ENCODE measurements around the gene ETHE1.

DNA sequence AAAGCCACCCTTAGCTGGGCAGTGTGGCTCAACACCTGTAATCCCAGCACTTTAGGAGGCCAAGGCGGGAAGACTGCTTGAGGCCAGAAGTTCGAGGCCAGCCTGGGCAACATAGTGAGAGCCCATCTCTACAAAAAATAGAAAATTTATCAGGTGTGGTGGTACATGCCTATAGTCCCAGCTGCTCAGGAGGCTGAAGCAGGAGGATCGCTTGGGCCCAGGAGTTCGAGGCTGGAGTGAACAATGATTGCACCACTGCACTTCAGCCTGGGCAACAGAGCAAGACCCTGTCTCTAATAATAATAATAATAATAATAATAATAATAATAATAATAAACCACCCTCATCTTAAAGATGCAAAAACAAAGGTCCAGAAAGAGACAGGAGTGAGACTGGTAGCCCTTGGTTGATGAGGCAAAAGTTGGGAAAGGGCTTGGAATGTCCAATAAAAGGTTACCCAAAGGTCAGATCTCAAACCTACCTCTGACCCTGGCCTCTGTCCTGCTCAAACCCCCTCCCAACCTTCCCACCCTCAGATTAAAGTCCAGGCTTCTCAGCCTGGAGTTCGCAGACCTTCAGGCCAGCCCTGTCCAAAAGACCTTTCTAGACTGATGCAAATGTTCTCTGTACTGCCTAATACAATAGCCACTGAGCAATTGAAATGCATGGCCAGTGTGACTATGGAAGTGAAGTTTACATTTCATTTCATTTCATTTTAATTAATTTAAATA, 15.1 kb upstream of the ETHE1 start:
- TF ChIP-seq ZNF317 (CRISPR knock-in tag; IDR thresholded peaks at IDR 0.05; ENCODE audit: borderline replicate concordance, low read depth): no peak
- TF ChIP-seq, protein P1, sequence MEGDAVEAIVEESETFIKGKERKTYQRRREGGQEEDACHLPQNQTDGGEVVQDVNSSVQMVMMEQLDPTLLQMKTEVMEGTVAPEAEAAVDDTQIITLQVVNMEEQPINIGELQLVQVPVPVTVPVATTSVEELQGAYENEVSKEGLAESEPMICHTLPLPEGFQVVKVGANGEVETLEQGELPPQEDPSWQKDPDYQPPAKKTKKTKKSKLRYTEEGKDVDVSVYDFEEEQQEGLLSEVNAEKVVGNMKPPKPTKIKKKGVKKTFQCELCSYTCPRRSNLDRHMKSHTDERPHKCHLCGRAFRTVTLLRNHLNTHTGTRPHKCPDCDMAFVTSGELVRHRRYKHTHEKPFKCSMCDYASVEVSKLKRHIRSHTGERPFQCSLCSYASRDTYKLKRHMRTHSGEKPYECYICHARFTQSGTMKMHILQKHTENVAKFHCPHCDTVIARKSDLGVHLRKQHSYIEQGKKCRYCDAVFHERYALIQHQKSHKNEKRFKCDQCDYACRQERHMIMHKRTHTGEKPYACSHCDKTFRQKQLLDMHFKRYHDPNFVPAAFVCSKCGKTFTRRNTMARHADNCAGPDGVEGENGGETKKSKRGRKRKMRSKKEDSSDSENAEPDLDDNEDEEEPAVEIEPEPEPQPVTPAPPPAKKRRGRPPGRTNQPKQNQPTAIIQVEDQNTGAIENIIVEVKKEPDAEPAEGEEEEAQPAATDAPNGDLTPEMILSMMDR (IDR thresholded peaks at IDR 0.05): no peak
- TF ChIP-seq, protein P2, sequence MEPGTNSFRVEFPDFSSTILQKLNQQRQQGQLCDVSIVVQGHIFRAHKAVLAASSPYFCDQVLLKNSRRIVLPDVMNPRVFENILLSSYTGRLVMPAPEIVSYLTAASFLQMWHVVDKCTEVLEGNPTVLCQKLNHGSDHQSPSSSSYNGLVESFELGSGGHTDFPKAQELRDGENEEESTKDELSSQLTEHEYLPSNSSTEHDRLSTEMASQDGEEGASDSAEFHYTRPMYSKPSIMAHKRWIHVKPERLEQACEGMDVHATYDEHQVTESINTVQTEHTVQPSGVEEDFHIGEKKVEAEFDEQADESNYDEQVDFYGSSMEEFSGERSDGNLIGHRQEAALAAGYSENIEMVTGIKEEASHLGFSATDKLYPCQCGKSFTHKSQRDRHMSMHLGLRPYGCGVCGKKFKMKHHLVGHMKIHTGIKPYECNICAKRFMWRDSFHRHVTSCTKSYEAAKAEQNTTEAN (CRISPR knock-in tag; IDR thresholded peaks at IDR 0.05): no peak
- no peak for TF ChIP-seq GABPB1 (CRISPR knock-in tag; IDR thresholded peaks at IDR 0.05)
- 0 out of 2 replicates have a peak, but pooled peaks have one; percentile 57 for TF ChIP-seq ZNF121 (CRISPR knock-in tag; IDR thresholded peaks at IDR 0.05)
- TF ChIP-seq, protein P3, sequence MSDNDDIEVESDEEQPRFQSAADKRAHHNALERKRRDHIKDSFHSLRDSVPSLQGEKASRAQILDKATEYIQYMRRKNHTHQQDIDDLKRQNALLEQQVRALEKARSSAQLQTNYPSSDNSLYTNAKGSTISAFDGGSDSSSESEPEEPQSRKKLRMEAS (CRISPR knock-in tag; IDR thresholded peaks at IDR 0.05): no peak
- no peak for TF ChIP-seq ESRRA (CRISPR knock-in tag; IDR thresholded peaks at IDR 0.05; ENCODE audit: borderline replicate concordance)
- no peak for TF ChIP-seq TCF7 (CRISPR knock-in tag; IDR thresholded peaks at IDR 0.05; ENCODE audit: low read depth)
- TF ChIP-seq, protein P4, sequence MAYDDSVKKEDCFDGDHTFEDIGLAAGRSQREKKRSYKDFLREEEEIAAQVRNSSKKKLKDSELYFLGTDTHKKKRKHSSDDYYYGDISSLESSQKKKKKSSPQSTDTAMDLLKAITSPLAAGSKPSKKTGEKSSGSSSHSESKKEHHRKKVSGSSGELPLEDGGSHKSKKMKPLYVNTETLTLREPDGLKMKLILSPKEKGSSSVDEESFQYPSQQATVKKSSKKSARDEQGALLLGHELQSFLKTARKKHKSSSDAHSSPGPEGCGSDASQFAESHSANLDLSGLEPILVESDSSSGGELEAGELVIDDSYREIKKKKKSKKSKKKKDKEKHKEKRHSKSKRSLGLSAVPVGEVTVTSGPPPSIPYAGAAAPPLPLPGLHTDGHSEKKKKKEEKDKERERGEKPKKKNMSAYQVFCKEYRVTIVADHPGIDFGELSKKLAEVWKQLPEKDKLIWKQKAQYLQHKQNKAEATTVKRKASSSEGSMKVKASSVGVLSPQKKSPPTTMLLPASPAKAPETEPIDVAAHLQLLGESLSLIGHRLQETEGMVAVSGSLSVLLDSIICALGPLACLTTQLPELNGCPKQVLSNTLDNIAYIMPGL (CRISPR knock-in tag; IDR thresholded peaks at IDR 0.05): no peak
- TF ChIP-seq, protein P5, sequence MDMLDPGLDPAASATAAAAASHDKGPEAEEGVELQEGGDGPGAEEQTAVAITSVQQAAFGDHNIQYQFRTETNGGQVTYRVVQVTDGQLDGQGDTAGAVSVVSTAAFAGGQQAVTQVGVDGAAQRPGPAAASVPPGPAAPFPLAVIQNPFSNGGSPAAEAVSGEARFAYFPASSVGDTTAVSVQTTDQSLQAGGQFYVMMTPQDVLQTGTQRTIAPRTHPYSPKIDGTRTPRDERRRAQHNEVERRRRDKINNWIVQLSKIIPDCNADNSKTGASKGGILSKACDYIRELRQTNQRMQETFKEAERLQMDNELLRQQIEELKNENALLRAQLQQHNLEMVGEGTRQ (CRISPR knock-in tag; IDR thresholded peaks at IDR 0.05): no peak
- TF ChIP-seq CREM (CRISPR knock-in tag; IDR thresholded peaks at IDR 0.05): no peak
- TF ChIP-seq NFYB (CRISPR knock-in tag; conservative IDR thresholded peaks at IDR 0.05; ENCODE audit: low read depth): no peak
- TF ChIP-seq, protein P6, sequence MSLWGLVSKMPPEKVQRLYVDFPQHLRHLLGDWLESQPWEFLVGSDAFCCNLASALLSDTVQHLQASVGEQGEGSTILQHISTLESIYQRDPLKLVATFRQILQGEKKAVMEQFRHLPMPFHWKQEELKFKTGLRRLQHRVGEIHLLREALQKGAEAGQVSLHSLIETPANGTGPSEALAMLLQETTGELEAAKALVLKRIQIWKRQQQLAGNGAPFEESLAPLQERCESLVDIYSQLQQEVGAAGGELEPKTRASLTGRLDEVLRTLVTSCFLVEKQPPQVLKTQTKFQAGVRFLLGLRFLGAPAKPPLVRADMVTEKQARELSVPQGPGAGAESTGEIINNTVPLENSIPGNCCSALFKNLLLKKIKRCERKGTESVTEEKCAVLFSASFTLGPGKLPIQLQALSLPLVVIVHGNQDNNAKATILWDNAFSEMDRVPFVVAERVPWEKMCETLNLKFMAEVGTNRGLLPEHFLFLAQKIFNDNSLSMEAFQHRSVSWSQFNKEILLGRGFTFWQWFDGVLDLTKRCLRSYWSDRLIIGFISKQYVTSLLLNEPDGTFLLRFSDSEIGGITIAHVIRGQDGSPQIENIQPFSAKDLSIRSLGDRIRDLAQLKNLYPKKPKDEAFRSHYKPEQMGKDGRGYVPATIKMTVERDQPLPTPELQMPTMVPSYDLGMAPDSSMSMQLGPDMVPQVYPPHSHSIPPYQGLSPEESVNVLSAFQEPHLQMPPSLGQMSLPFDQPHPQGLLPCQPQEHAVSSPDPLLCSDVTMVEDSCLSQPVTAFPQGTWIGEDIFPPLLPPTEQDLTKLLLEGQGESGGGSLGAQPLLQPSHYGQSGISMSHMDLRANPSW (CRISPR knock-in tag; conservative IDR thresholded peaks at IDR 0.05; ENCODE audit: low read depth): no peak

Measured in WTC11 (cell line).